ENCODE data around the gene RNU6-1. TPM values are rescaled to one million over a fixed set of nuclear protein-coding genes. Genes with fewer than 3 reads are reported as not detected.

Gene RNU6-1
- total RNA-seq, 1 experiment from 2014 or later: not detected

DNA sequence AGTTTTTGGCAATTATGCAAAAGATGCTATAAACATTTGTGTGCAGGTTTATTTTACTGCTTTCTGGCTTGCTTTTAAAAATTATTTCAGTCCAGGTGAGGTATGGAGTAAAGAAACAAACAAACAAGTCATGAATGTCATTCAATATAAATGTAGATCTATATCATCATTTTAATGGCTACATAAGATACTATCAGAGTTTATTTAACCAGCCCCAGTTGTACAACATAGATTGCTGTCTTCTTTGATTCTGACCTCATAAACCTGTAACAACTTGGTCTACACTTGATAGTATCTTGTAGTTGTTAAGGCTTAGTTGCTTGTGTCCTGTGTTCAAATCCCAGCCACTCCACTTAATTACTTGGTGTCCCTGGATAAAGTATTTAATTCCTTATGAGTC lies 46.0 kb upstream of the RNU6-1 start:
- CTCF ChIA-PET: no interaction called here
- H3K27me3 ChIP-seq (ENCODE audit: control insufficient read depth, insufficient read depth, low read length): no peaks in the 10 kb centered on the region
- TF ChIP-seq TCF7L2 (IDR thresholded peaks at IDR 0.05; ENCODE audit: low read depth, low read length) (peak; percentile 92), SIN3A (IDR thresholded peaks at IDR 0.05; ENCODE audit: borderline replicate concordance, insufficient read depth, low read depth, low read length) (no peak)
- in situ Hi-C loops (cut with HindIII; ENCODE audit: low pct_unique_long_range_greater_than_20kb, low sequenced_read_pairs) (no loop called here), intact Hi-C loops (cut with micrococcal nuclease; ENCODE audit: unreplicated experiment) (no loop called here)
- no peak overlapping the region for H3K4me3 ChIP-seq (ENCODE audit: low read depth in 2 of 2, low read length in 2 of 2)
- no peaks in the 10 kb centered on the region for H3K9me3 ChIP-seq (ENCODE audit: control insufficient read depth, insufficient read depth, low read depth, low read length)
- POLR2A ChIA-PET: no interaction called here
- peak overlapping the region; percentile 92; the same call in 1 of the 2 replicates for H3K27ac ChIP-seq (ENCODE audit: low read length)
- H3K36me3 ChIP-seq (ENCODE audit: control insufficient read depth, insufficient read depth, low read length): no peaks in the 10 kb centered on the region
- DNase-seq (ENCODE audit: low read depth, low spot score): no peak
- no peak for ATAC-seq
- BruUV-seq (replicated peaks): no TSS peak
- peaks cover 45% of the 10 kb centered on the region for H3K4me1 ChIP-seq (ENCODE audit: control insufficient read depth, insufficient read depth, low read length)

DNA sequence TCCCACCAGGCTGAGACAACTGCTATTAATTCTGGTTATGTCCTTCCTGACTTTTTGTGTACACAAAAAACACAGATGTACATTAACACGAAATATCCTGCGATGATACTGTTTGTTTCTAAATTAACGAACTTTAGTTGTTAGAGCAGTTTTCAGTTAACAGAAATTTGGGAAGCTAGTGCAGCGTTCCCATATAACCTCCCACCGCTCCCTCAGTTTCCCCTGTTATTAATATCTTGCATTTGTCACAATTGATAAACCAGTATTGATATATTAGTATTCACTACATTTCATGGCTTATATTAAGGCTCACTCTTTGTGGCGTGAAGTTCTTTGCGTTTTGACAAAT lies 45.3 kb upstream of the RNU6-1 start:
- peaks cover 53% of the 10 kb centered on the region for H3K4me1 ChIP-seq (ENCODE audit: control insufficient read depth, insufficient read depth, low read length)
- no TSS peak for BruUV-seq (replicated peaks)
- DNase-seq (ENCODE audit: low read depth, low spot score): no peak
- TF ChIP-seq, protein P1, sequence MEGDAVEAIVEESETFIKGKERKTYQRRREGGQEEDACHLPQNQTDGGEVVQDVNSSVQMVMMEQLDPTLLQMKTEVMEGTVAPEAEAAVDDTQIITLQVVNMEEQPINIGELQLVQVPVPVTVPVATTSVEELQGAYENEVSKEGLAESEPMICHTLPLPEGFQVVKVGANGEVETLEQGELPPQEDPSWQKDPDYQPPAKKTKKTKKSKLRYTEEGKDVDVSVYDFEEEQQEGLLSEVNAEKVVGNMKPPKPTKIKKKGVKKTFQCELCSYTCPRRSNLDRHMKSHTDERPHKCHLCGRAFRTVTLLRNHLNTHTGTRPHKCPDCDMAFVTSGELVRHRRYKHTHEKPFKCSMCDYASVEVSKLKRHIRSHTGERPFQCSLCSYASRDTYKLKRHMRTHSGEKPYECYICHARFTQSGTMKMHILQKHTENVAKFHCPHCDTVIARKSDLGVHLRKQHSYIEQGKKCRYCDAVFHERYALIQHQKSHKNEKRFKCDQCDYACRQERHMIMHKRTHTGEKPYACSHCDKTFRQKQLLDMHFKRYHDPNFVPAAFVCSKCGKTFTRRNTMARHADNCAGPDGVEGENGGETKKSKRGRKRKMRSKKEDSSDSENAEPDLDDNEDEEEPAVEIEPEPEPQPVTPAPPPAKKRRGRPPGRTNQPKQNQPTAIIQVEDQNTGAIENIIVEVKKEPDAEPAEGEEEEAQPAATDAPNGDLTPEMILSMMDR (IDR thresholded peaks at IDR 0.05): no peak
- TF ChIP-seq, protein P2, sequence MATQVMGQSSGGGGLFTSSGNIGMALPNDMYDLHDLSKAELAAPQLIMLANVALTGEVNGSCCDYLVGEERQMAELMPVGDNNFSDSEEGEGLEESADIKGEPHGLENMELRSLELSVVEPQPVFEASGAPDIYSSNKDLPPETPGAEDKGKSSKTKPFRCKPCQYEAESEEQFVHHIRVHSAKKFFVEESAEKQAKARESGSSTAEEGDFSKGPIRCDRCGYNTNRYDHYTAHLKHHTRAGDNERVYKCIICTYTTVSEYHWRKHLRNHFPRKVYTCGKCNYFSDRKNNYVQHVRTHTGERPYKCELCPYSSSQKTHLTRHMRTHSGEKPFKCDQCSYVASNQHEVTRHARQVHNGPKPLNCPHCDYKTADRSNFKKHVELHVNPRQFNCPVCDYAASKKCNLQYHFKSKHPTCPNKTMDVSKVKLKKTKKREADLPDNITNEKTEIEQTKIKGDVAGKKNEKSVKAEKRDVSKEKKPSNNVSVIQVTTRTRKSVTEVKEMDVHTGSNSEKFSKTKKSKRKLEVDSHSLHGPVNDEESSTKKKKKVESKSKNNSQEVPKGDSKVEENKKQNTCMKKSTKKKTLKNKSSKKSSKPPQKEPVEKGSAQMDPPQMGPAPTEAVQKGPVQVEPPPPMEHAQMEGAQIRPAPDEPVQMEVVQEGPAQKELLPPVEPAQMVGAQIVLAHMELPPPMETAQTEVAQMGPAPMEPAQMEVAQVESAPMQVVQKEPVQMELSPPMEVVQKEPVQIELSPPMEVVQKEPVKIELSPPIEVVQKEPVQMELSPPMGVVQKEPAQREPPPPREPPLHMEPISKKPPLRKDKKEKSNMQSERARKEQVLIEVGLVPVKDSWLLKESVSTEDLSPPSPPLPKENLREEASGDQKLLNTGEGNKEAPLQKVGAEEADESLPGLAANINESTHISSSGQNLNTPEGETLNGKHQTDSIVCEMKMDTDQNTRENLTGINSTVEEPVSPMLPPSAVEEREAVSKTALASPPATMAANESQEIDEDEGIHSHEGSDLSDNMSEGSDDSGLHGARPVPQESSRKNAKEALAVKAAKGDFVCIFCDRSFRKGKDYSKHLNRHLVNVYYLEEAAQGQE (IDR thresholded peaks at IDR 0.05; ENCODE audit: insufficient read depth in 1 of 2, low read depth in 2 of 2, low read length in 1 of 2): no peak
- TF ChIP-seq SIN3A (IDR thresholded peaks at IDR 0.05; ENCODE audit: borderline replicate concordance, insufficient read depth, low read depth, low read length) (no peak), POLR2AphosphoS5 (IDR thresholded peaks at IDR 0.05; ENCODE audit: low read depth, low read length) (no peak), TCF7L2 (IDR thresholded peaks at IDR 0.05; ENCODE audit: low read depth, low read length) (no peak)
- no peaks in the 10 kb centered on the region for H3K9me3 ChIP-seq (ENCODE audit: control insufficient read depth, insufficient read depth, low read depth, low read length)
- intact Hi-C loops (cut with micrococcal nuclease; ENCODE audit: unreplicated experiment) (no loop called here), in situ Hi-C loops (cut with HindIII; ENCODE audit: low pct_unique_long_range_greater_than_20kb, low sequenced_read_pairs) (no loop called here)
- no peaks in the 10 kb centered on the region for H3K36me3 ChIP-seq (ENCODE audit: control insufficient read depth, insufficient read depth, low read length)
- POLR2A ChIA-PET: interaction anchor here (0.6 kb wide), 1 partner anchor 13 kb away, joined by 3 read pairs; no protein-coding TSS in a partner anchor
- H3K27ac ChIP-seq (ENCODE audit: low read length): peak overlapping the region; percentile 92
- CTCF ChIA-PET: no interaction called here
- peak overlapping the region; percentile 42 to 67 for H3K4me3 ChIP-seq (ENCODE audit: low read depth in 2 of 2, low read length in 2 of 2)
- no peaks in the 10 kb centered on the region for H3K27me3 ChIP-seq (ENCODE audit: control insufficient read depth, insufficient read depth, low read length)
- ATAC-seq: no peak

DNA sequence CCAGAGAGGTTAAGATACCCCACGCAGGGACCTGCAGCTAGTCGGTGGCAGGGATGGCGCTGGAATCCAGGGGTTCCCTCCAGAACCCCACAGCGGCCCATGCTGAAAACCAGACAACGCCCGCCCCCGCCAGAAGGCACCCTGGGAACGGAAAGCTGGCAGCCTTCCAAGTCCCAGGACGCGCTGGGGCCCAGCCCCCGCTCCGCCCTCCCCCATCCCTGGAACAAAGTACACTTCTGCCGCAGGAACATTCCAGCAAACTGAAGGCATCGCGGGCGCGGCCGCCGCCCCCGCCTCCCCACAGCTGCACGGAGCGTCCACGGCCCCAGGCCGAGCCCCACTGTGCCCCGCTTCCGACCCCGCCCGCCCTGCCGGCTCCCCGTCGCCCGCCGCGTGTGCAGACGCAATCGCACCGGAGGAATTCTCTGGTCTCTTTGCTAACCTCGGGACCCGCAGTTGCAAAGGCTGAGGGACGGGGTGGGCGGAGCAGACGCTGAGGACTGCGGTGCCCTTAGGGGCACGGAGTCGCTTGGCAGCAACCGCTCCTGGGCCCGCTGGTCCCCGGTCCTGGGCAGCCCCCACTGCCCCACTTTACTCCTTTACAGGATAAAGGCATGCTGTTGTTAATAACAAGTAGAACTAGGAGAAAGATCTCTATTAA lies 44.8 kb upstream of the RNU6-1 start:
- BruUV-seq (replicated peaks): no TSS peak
- peaks cover 53% of the 10 kb centered on the region for H3K4me1 ChIP-seq (ENCODE audit: control insufficient read depth, insufficient read depth, low read length)
- H3K36me3 ChIP-seq (ENCODE audit: control insufficient read depth, insufficient read depth, low read length): no peaks in the 10 kb centered on the region
- ChIA-PET POLR2A (interaction anchor here (0.6 kb wide), 1 partner anchor 14 kb away, joined by 3 read pairs; no protein-coding TSS in a partner anchor), CTCF (no interaction called here)
- TF ChIP-seq, protein P1 (IDR thresholded peaks at IDR 0.05): no peak
- TF ChIP-seq, protein P2 (IDR thresholded peaks at IDR 0.05; ENCODE audit: insufficient read depth in 1 of 2, low read depth in 2 of 2, low read length in 1 of 2): no peak
- no peak; the same call in 1 of the 2 replicates for TF ChIP-seq POLR2AphosphoS5 (IDR thresholded peaks at IDR 0.05; ENCODE audit: low read depth, low read length)
- TF ChIP-seq TCF7L2 (IDR thresholded peaks at IDR 0.05; ENCODE audit: low read depth, low read length): peak; percentile 69
- TF ChIP-seq SIN3A (IDR thresholded peaks at IDR 0.05; ENCODE audit: borderline replicate concordance, insufficient read depth, low read depth, low read length): peak; percentile 81; the same call in 1 of the 2 replicates
- ATAC-seq (peak; percentile 88), DNase-seq (ENCODE audit: low read depth, low spot score) (no peak)
- H3K27me3 ChIP-seq (ENCODE audit: control insufficient read depth, insufficient read depth, low read length): no peaks in the 10 kb centered on the region
- in situ Hi-C loops (cut with HindIII; ENCODE audit: low pct_unique_long_range_greater_than_20kb, low sequenced_read_pairs) (no loop called here), intact Hi-C loops (cut with micrococcal nuclease; ENCODE audit: unreplicated experiment) (no loop called here)
- H3K9me3 ChIP-seq (ENCODE audit: control insufficient read depth, insufficient read depth, low read depth, low read length): no peaks in the 10 kb centered on the region
- peak overlapping the region; percentile 92 for H3K27ac ChIP-seq (ENCODE audit: low read length)
- peak overlapping the region; percentile 42 to 67 for H3K4me3 ChIP-seq (ENCODE audit: low read depth in 2 of 2, low read length in 2 of 2)
